ENCODE data around the gene TMEM107. TPM values are rescaled to one million over a fixed set of nuclear protein-coding genes. Genes with fewer than 3 reads are reported as not detected.
"Not testable (repeated sequence)": the region's sequence is repeated elsewhere in the genome, so short reads cannot be mapped to it uniquely, and the experiment has no call there.

The TMEM107 gene
- total and polyA plus RNA-seq, 2 donors (not counting 1 experiment from before 2014, with no cell fraction given): 9.8 to 36.0 TPM

- Histone ChIP-seq H3K79me2 (ENCODE audit: control insufficient read depth, insufficient read depth, low read length) (peaks cover 5% of the 10 kb centered on the region), H3K4me2 (ENCODE audit: extremely low read depth, insufficient read depth, low read length) (peak overlapping the region; percentile 77), H3K9me3 (ENCODE audit: control insufficient read depth, insufficient read depth, low read depth, low read length) (no peaks in the 10 kb centered on the region), H3K36me3 (ENCODE audit: control insufficient read depth, insufficient read depth, low read length) (no peaks in the 10 kb centered on the region), H3K27me3 (ENCODE audit: control insufficient read depth, insufficient read depth, low read length) (no peaks in the 10 kb centered on the region), H3K4me3 (replicated peaks in 1 of 4; ENCODE audit: control extremely low read depth in 1 of 4, insufficient read depth in 1 of 4, low read depth in 3 of 4, low read length in 4 of 4) (peak overlapping the region; percentile 31 to 67 (median 46)), H3K9ac (ENCODE audit: insufficient read depth, low read length) (peak overlapping the region; percentile 81), H4K20me1 (ENCODE audit: control insufficient read depth, extremely low read depth, insufficient read depth, low read length) (no peaks in the 10 kb centered on the region), H2AFZ (ENCODE audit: low read length) (peak overlapping the region; percentile 29), H3K4me1 (ENCODE audit: control insufficient read depth, extremely low read depth, insufficient read depth, low read length) (peaks cover 11% of the 10 kb centered on the region), H3K27ac (ENCODE audit: insufficient read depth, low read length) (peak overlapping the region; percentile 100)
- no peak for TF ChIP-seq EZH2 (IDR thresholded peaks at IDR 0.05; ENCODE audit: low read length, missing control alignments)
- no peak for TF ChIP-seq CTCF (conservative IDR thresholded peaks at IDR 0.05 in 1 of 2, IDR thresholded peaks at IDR 0.05 in 1 of 2; ENCODE audit: low read depth in 1 of 2, low read length in 2 of 2)
- peak; percentile 99 for DNase-seq (ENCODE audit: low read depth in 2 of 2)
Observed at GRCh38 chr17:8173056-8173870, 2.9 kb downstream of the TMEM107 start.

GRCh38 chr17:8170186-8170585 lies 6.0 kb downstream of the TMEM107 start:
- H3K4me1 ChIP-seq (ENCODE audit: control insufficient read depth, extremely low read depth, insufficient read depth, low read length); H3K4me2 ChIP-seq (ENCODE audit: extremely low read depth, insufficient read depth, low read length); H3K36me3 ChIP-seq (ENCODE audit: control insufficient read depth, insufficient read depth, low read length); DNase-seq (ENCODE audit: low read depth in 2 of 2); H3K27ac ChIP-seq (ENCODE audit: insufficient read depth, low read length); H2AFZ ChIP-seq (ENCODE audit: low read length); H3K9ac ChIP-seq (ENCODE audit: insufficient read depth, low read length); H3K27me3 ChIP-seq (ENCODE audit: control insufficient read depth, insufficient read depth, low read length); H4K20me1 ChIP-seq (ENCODE audit: control insufficient read depth, extremely low read depth, insufficient read depth, low read length); H3K4me3 ChIP-seq (replicated peaks in 1 of 4; ENCODE audit: control extremely low read depth in 1 of 4, insufficient read depth in 1 of 4, low read depth in 3 of 4, low read length in 4 of 4); H3K79me2 ChIP-seq (ENCODE audit: control insufficient read depth, insufficient read depth, low read length); H3K9me3 ChIP-seq (ENCODE audit: control insufficient read depth, insufficient read depth, low read depth, low read length): not testable (repeated sequence)

- H3K9me3 ChIP-seq (ENCODE audit: control insufficient read depth, insufficient read depth, low read depth, low read length): no peaks in the 10 kb centered on the region
Observed at GRCh38 chr17:8167526-8167925, 8.7 kb downstream of the TMEM107 start.

More at GRCh38 chr17:8167526-8167925, 8.7 kb downstream of the TMEM107 start:
- Histone ChIP-seq H2AFZ (ENCODE audit: low read length) (no peak overlapping the region), H3K4me2 (ENCODE audit: extremely low read depth, insufficient read depth, low read length) (no peak overlapping the region), H3K79me2 (ENCODE audit: control insufficient read depth, insufficient read depth, low read length) (peaks cover under 1% of the 10 kb centered on the region), H3K27ac (ENCODE audit: insufficient read depth, low read length) (no peak overlapping the region), H3K36me3 (ENCODE audit: control insufficient read depth, insufficient read depth, low read length) (no peaks in the 10 kb centered on the region), H3K27me3 (ENCODE audit: control insufficient read depth, insufficient read depth, low read length) (no peaks in the 10 kb centered on the region), H3K9ac (ENCODE audit: insufficient read depth, low read length) (no peak overlapping the region), H4K20me1 (ENCODE audit: control insufficient read depth, extremely low read depth, insufficient read depth, low read length) (no peaks in the 10 kb centered on the region), H3K4me1 (ENCODE audit: control insufficient read depth, extremely low read depth, insufficient read depth, low read length) (peaks cover 23% of the 10 kb centered on the region), H3K4me3 (replicated peaks in 1 of 4; ENCODE audit: control extremely low read depth in 1 of 4, insufficient read depth in 1 of 4, low read depth in 3 of 4, low read length in 4 of 4) (no peak overlapping the region)
- no peak for DNase-seq (ENCODE audit: low read depth in 2 of 2)
- TF ChIP-seq EZH2 (IDR thresholded peaks at IDR 0.05; ENCODE audit: low read length, missing control alignments) (no peak), CTCF (conservative IDR thresholded peaks at IDR 0.05 in 1 of 2, IDR thresholded peaks at IDR 0.05 in 1 of 2; ENCODE audit: low read depth in 1 of 2, low read length in 2 of 2) (no peak)

Measured in fibroblast of lung (primary cell).